ENCODE measurements around the gene TYMS.

The TYMS gene

DNA sequence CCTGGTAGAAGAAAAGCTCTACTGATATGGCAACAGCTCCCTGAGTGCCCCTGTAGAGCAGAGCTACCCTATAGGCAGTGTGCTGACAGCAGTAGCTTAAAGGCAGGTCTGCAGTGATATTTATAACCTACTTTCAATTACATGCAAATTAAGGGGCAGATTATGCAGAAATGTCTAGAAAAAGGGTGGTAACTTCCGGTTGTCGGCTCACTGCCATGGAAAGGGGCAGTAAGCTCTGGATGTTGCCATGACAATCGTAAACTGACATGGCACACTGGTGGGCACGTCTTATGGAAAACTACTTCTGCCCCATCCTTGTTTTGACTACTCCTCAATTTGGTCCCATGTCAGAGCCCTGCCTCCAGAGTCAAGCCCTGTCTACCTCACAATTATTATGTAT lies 2.9 kb upstream of the TYMS start:
- TF ChIP-seq, protein P1, sequence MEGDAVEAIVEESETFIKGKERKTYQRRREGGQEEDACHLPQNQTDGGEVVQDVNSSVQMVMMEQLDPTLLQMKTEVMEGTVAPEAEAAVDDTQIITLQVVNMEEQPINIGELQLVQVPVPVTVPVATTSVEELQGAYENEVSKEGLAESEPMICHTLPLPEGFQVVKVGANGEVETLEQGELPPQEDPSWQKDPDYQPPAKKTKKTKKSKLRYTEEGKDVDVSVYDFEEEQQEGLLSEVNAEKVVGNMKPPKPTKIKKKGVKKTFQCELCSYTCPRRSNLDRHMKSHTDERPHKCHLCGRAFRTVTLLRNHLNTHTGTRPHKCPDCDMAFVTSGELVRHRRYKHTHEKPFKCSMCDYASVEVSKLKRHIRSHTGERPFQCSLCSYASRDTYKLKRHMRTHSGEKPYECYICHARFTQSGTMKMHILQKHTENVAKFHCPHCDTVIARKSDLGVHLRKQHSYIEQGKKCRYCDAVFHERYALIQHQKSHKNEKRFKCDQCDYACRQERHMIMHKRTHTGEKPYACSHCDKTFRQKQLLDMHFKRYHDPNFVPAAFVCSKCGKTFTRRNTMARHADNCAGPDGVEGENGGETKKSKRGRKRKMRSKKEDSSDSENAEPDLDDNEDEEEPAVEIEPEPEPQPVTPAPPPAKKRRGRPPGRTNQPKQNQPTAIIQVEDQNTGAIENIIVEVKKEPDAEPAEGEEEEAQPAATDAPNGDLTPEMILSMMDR (conservative IDR thresholded peaks at IDR 0.05; ENCODE audit: control insufficient read depth, insufficient read depth, low read depth, low read length): no peak
- no peak for DNase-seq (ENCODE audit: low read depth)
- no peak overlapping the region for H3K4me3 ChIP-seq (ENCODE audit: control insufficient read depth, low read depth, low read length)

DNA sequence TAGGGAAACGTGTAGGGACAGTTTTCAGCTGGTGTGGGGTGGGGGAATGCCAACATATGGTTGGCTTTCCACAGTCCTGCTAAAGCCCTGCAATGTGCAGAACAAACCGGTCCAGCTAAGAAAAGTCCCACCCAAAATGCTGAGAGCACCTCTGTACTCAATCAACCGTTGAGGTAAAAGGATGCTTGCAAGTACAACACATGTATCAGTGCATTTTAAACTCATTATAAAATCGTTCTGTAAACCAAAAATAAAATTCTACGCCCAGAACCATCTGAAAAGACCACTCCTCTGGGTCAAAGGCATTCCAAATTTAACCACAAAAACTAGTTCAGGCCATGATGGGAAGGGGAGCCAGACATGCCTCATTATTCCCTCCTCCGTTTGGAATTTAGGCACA lies 2.0 kb upstream of the TYMS start:
- TF ChIP-seq, protein P1 (conservative IDR thresholded peaks at IDR 0.05; ENCODE audit: control insufficient read depth, insufficient read depth, low read depth, low read length): no peak
- no peak overlapping the region for H3K4me3 ChIP-seq (ENCODE audit: control insufficient read depth, low read depth, low read length)

DNA sequence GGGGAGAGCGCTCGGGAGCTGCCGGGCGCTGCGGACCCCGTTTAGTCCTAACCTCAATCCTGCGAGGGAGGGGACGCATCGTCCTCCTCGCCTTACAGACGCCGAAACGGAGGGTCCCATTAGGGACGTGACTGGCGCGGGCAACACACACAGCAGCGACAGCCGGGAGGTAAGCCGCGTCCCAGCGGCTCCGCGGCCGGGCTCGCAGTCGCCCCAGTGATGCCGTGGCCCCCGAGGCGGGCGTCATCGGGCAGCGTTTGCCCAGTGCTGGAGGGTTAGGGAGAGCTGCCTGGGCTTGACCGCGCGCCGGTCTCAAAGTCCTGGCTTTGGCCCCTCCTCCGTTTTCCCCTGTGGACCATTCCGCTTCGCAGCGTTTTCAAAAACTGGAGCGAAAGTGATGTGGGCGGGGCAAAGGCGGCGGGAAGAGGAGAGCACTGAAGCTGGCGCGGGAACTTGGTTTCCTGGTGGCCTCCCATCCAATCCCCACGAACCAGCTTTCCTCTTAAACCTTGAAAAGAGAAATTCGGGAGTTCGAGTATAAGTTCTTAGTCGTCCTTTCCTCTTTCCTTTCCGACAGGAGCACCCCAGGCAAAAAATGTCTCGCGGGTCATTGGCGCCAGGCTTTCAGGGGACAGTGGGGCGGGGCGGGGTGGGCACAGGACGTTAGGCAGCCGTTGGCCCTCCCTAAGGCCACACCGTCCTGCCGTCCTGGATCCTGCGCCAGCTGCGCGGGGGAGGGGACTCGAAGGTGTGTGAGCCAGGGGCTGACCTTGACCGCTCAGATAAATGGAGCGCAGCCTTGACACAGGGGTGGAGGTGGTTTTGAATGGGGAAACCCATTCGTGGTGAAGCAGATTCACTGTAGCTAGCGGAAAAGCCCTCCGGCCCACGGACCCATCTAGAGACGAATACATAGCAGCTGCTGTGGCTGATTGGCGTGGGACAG lies 821 bp downstream of the TYMS start:
- TF ChIP-seq, protein P1 (conservative IDR thresholded peaks at IDR 0.05; ENCODE audit: control insufficient read depth, insufficient read depth, low read depth, low read length): no peak
- peak; percentile 86 for DNase-seq (ENCODE audit: low read depth)
- peak overlapping the region; percentile 78 for H3K4me3 ChIP-seq (ENCODE audit: control insufficient read depth, low read depth, low read length)

More for the DNA sequence above, 2.0 kb upstream of the TYMS start:
- DNase-seq (ENCODE audit: low read depth): no peak

DNA sequence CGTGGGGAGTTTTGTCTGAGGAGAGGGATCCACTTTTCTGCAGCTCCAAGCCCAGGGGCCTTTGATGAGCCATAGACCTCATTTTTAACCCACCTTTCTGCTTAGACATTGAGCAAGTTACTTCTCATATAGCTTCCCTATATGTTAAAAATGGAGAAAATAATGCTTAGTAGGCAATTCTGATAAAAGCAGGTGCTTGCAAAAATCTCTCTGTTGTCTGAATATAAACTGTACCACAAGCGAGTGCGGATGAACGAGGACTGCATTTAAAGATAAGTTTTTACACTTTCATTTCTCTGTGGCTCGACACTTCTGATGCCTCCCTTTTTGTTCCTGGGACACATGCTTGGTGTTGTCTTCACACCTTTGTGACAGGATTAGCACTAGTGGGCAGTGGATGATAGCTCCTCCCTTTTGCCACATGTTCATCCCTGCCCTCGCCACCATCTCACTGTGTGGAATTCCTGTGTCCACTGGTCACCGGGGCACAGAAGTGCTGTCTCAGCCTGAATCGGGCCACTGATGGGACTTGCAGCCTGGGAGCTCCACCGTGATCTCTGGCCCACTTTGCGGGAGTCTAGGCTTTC lies 1.6 kb downstream of the TYMS start:
- no peak for DNase-seq (ENCODE audit: low read depth)
- TF ChIP-seq, protein P1 (conservative IDR thresholded peaks at IDR 0.05; ENCODE audit: control insufficient read depth, insufficient read depth, low read depth, low read length): no peak
- peak overlapping the region; percentile 78 for H3K4me3 ChIP-seq (ENCODE audit: control insufficient read depth, low read depth, low read length)

DNA sequence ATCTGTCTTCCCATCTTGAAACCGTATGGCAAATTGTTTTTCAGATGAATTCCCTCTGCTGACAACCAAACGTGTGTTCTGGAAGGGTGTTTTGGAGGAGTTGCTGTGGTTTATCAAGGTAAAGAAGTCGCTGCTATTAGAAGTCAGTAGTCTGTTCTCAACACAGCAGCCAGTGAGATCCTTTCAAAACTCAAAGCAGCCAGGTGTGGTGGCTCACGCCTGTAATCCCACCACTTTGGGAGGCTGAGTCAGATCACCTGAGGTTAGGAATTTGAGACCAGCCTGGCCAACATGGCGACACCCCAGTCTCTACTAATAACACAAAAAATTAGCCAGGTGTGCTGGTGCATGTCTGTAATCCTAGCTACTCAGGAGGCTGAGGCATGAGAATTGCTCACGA lies 2.1 kb downstream of the TYMS start:
- TF ChIP-seq, protein P1 (conservative IDR thresholded peaks at IDR 0.05; ENCODE audit: control insufficient read depth, insufficient read depth, low read depth, low read length): no peak
- no peak for DNase-seq (ENCODE audit: low read depth)
- no peak overlapping the region for H3K4me3 ChIP-seq (ENCODE audit: control insufficient read depth, low read depth, low read length)

DNA sequence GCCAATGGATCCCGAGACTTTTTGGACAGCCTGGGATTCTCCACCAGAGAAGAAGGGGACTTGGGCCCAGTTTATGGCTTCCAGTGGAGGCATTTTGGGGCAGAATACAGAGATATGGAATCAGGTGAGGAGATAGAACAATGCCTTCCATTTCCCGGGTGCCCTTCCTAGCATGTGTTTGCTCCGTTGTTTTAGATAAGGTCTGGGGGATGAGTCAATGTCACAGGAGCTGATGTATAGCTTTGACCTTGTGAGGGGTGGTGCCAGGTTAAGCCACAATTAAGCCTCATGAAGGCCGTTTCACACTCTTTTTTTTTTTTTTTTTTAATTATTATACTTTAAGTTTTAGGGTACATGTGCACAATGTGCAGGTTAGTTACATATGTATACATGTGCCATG lies 4.7 kb downstream of the TYMS start:
- no peak for DNase-seq (ENCODE audit: low read depth)
- H3K4me3 ChIP-seq (ENCODE audit: control insufficient read depth, low read depth, low read length): no peak overlapping the region
- TF ChIP-seq, protein P1 (conservative IDR thresholded peaks at IDR 0.05; ENCODE audit: control insufficient read depth, insufficient read depth, low read depth, low read length): no peak
